Stimulated activated CD4-positive, alpha-beta T cell treated with anti-CD3 and anti-CD28 coated beads, Interleukin-1b, Interleukin-23, amount 100 ng/mL, for 24 hours (primary cell): Measurements from ENCODE around the gene PLCB1.
"Not testable (repeated sequence)": the region's sequence is repeated elsewhere in the genome, so short reads cannot be mapped to it uniquely, and the experiment has no call there.

Source experiments
- DNase-seq, 4 experiments: peaks; one replicate each; pipeline ENCODE4 v3.0.0-alpha.2; 2020; ENCODE audit warnings: low read depth in 4 of 4, low spot score in 1 of 4

PLCB1 gene

DNA sequence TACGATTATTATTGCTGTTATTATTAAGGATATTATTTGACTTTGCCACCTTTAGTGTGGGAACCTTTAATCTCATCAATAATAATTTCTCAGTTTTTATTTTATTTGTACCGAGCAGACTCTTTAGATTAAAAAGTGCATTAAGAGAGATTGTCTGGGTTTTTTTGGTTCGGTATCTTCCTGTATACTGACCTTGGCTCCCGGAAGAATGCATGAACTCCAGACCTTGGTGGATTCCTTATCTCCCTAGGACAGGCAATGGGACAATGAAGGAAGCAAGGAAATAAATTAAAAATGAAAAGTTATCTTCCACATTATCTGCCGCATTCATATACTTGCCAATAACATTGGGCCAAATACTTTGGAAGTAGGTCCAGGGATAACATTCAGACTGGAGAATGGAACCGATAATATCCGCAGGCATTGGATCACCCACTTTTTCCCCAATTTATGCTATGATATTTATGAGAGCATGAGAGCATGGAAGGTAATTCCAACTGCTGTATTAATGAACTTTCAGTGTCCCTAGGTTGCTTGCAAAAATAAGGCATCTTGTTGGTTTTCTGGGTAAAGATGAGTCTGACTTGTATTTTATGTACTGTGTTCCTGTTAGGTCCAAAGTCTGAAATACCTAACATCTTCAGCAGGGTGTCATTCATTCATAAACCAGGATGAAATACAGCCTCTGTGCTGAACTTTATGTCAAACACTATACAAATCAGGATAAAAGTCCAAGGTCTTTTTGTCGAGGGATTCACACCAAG is 232.1 kb downstream of the PLCB1 start:
- DNase-seq: no peak

GRCh38 chr20:8364734-8365078 is 232.6 kb downstream of the PLCB1 start:
- no peak for DNase-seq

- DNase-seq: no peak
Measured at GRCh38 chr20:8365634-8366033, 233.6 kb downstream of the PLCB1 start.

- no peak for DNase-seq
Measured at GRCh38 chr20:8366303-8366923, 234.3 kb downstream of the PLCB1 start.

DNA sequence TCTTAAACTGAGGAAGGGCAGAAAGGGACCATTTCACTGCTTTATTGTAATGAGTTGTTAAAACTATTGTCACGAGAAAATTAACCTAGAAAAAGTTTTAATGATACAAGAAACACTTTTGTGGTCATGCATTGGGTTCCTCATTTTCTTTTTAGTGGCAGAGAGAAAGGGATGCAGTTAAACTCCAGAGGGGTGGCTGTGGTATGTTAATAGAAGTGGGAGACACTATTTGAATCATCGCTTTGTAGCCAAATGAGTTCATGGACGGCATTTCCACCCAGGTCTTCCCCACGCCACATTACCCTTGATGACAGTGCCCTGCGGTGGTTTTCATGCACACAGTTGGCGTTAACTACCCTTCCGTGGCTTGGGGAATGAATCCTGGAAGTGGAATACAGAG is 235.6 kb downstream of the PLCB1 start:
- DNase-seq: no peak

GRCh38 chr20:8368670-8369069 is 236.6 kb downstream of the PLCB1 start:
- no peak for DNase-seq

GRCh38 chr20:8369311-8369710 is 237.2 kb downstream of the PLCB1 start:
- DNase-seq: no peak

DNA sequence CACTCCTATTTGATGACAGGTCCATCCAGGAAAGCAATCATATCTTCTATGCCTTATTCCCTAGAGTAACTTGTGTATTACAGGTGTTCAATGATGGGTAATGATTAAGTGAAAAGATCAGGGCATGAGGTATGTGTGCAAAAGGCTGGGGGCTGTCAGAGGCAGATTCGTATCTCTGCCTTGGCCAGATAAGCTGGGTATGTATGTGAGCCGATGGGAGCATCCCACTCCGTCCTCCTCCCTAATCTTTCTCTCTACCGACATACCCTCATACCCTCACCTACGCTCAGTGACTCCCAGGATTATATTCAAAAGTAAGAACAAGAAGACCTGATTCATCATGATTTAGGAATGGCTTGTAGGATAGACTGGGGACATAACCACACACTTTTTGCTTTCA is 238.7 kb downstream of the PLCB1 start:
- no peak for DNase-seq

GRCh38 chr20:8372824-8373380 is 240.8 kb downstream of the PLCB1 start:
- DNase-seq: no peak

- no peak for DNase-seq
Measured at GRCh38 chr20:8373579-8373978, 241.5 kb downstream of the PLCB1 start.

GRCh38 chr20:8375898-8376297 is 243.8 kb downstream of the PLCB1 start:
- no peak for DNase-seq

GRCh38 chr20:8376940-8377339 is 244.9 kb downstream of the PLCB1 start:
- DNase-seq: no peak

DNA sequence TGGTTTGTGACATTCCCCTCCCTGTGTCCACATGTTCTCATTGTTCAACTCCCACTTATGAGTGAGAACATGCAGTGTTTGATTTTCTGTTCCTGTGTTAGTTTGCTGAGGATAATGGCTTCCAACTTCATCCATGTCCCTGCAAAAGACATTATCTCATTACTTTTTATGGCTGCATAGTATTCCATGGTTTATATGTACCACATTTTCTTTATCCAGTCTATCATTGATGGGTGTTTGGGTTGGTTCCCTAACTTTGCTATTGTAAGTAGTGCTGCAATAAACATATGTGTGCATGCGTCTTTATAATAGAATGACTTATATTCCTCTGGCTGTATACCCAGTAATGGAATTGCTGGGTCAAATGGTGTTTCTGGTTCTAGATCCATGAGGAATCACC is 247.1 kb downstream of the PLCB1 start:
- not testable (repeated sequence) for DNase-seq

GRCh38 chr20:8385247-8385646 is 253.2 kb downstream of the PLCB1 start:
- DNase-seq: no peak

DNA sequence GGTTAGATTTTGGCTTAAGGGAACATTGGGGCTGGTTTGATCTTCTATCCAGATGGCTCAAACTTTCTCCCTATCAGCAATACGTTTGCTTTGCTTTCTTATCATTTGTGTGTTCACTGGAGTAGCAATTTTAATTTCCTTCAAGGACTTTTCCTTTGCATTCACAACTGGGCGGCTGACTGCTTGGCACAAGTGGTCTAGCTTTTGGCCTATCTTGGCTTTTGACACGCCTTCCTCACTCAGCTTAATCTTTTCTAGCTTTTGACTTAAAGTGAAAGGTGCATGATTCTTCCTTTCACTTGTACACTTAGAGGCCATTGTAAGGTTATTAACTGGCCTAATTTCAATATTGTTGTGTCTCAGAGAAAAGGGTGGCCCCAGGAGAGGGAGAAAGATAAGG is 254.9 kb downstream of the PLCB1 start:
- DNase-seq: no peak

GRCh38 chr20:8388141-8388540 is 256.1 kb downstream of the PLCB1 start:
- no peak for DNase-seq

GRCh38 chr20:8388707-8389106 is 256.6 kb downstream of the PLCB1 start:
- DNase-seq: no peak

DNA sequence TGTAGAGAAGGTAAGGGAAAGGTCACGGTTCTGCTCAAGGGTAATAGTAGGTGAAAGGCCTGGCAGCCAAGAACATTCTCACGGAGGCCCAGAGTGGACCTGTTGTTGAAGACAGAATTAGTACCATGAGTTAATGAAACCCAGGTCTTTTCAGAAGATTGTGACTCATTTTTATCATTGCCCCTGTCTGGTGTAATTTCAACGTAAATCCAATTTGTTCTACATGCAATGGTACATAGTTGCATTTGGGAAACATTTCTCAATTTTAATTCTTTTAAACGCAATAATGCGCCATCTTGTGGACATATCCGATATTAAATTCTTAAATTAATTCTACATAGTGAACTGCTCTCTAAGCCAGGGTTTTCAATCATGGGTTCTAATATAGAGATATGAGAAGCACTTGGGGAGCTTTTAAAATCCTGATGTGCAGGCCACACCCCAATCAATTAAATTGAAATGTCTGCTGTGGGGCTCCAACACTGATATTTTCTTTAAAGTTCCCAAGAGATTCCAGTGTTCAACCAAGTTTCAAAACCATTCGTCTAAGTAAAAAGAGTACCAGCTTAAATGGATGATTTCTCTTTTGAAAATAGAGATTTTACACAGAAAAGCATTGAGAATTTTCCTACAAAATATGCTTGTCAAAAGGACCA is 257.4 kb downstream of the PLCB1 start:
- DNase-seq: no peak

- no peak for DNase-seq
Measured at GRCh38 chr20:8390037-8390433, 258.0 kb downstream of the PLCB1 start.

DNA sequence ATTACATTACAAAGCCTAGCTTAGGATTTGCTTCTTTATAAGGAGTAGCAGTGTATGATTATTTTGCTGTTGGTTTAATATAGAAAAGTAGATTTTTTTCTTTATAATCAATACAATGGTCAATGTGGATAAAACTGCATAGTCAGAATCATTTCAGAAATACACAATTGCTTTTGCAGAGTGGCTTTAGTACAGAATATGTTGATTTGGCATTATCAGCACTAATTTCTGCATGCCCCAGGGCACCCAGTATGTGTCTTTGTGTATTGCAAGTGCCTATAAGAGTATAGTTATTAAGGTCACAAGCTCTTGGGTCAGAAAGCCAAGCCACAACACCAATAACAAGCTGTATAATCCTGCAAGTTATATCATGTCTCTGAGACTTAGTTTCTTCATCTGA is 258.4 kb downstream of the PLCB1 start:
- no peak for DNase-seq

DNA sequence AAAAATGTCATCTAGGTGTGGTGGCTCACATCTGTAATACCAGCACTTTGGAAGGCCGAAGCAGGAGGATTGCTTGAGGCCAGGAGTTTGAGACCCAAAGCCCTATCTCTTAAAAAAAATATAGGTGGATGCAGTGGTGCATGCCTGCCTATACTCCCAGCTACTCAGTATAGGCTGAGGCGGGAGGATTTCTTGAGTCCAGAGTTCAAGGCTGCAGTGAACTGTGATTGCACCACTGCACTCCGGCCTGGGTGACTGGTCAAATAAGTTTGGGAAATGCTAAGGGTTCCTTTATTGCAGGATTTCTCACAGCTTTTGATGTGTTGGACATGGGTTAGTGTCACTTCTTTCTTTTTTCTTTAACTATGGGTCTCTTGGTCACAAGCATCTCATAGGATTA is 261.3 kb downstream of the PLCB1 start:
- no peak for DNase-seq

DNA sequence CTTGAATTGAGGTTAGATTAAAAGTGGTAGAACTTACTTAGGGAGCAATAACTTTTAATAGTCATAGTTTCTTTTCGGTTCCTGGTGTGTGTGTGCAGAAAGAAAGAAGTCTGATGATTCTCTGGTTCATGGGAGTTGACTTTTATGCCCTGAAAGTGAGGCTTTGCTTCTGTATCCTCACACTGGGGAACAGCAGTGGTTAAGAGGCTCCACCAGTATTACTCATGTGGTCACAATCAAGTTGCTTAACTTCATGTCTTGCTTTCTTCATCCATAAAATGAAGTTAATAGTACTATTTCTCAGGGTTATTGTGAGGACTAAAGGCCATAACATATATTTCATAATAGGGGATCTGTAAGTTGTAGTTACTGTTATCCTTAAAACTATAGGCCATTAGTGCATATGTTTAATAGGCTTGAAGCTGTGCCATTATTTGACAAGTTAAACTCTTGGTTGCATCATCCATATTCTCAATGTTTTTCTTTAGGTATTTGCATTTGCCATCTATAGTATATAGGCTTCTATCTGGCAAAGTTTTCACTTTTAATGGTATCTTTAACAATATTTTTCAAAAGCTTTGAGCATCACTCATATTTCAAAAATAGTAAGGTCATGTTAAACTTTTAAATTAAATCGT is 262.4 kb downstream of the PLCB1 start:
- DNase-seq: no peak
